Measurements from ENCODE around the gene NKAIN4.
A peak's percentile ranks its signal among the peaks of the same experiment; 100 is the strongest.

DNA sequence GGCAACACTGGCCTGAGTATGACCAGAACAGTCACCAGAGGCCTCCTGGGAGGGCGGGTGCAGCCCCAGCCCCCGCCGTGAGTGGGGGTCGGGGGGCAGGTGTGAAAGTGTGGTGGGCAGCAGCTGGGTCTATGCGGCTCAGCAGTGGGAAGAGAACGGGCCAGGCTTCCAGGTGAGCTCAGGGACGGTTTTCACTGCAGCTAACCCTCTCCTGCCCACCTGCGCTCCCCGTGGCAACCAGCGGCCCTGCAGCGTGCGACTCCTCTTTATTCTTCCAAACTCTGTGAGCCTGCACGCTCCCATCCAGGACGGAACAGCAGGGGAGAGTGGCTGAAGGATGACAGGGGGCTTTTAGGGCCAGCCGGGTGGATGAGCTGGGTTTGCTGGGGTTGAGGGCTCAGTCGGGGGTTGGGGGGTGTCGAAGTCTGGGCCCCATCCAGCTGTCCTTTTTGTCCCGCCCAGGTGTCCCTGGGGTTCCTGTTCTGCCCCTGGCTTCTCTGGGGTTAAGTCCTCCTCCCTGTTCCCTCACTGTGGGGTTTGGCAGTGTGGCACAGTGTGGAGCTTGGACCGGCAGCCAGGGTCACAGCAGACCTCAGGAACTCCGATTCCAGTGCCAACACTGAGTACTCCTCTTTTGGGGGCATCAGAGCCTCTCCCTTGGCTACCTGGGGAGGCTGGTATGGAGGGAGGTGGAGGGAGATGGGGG, 19.4 kb downstream of the NKAIN4 start:
- TF ChIP-seq, protein P1, sequence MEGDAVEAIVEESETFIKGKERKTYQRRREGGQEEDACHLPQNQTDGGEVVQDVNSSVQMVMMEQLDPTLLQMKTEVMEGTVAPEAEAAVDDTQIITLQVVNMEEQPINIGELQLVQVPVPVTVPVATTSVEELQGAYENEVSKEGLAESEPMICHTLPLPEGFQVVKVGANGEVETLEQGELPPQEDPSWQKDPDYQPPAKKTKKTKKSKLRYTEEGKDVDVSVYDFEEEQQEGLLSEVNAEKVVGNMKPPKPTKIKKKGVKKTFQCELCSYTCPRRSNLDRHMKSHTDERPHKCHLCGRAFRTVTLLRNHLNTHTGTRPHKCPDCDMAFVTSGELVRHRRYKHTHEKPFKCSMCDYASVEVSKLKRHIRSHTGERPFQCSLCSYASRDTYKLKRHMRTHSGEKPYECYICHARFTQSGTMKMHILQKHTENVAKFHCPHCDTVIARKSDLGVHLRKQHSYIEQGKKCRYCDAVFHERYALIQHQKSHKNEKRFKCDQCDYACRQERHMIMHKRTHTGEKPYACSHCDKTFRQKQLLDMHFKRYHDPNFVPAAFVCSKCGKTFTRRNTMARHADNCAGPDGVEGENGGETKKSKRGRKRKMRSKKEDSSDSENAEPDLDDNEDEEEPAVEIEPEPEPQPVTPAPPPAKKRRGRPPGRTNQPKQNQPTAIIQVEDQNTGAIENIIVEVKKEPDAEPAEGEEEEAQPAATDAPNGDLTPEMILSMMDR (IDR thresholded peaks at IDR 0.05) = peak in 2 of 3 donors; percentile 39 to 62
- TF ChIP-seq POLR2A (IDR thresholded peaks at IDR 0.05) = no peak

Measured in breast epithelium (tissue), 3 donors.